Gastrocnemius medialis (tissue), 4 donors: ENCODE results near the gene DLEC1. TPM values are rescaled to one million over a fixed set of nuclear protein-coding genes. Genes with fewer than 3 reads are reported as not detected.

Experiments used
- ATAC-seq, 2 donors: fragments of 150-250 bp; one replicate each; pipeline ENCODE4 v1.9.1; 2016
- DNase-seq, 2 donors: peaks; one replicate each; pipeline ENCODE4 v3.0.0-alpha.2; 2019
- H3K27ac ChIP-seq, 4 donors: fragments of 200-600 bp; sonication (generic); 1 replicate in 1 of 4; 2 replicates in 3 of 4; pipeline ENCODE4 v1.5.1; 2016 to 2018; ENCODE audit warnings: mild to moderate bottlenecking in 2 of 4, moderate library complexity in 1 of 4
- H3K27me3 ChIP-seq, 3 donors: fragments of 200-600 bp; sonication (generic) in 2 of 3; 1 replicate in 1 of 3; 2 replicates in 2 of 3; pipeline versions ENCODE4 v1.5.1 to v1.6.0; 2016 to 2019; ENCODE audit warnings: mild to moderate bottlenecking in 1 of 3, moderate library complexity in 1 of 3
- H3K36me3 ChIP-seq, 2 donors: fragments of 200-600 bp; sonication (generic) in 1 of 2; one replicate each; pipeline ENCODE4 v1.5.1; 2017 to 2018
- H3K4me1 ChIP-seq, 2 donors: fragments of 200-600 bp; sonication (generic) in 1 of 2; one replicate each; pipeline ENCODE4 v1.5.1; 2016 to 2017; ENCODE audit warnings: mild to moderate bottlenecking in 2 of 2
- H3K4me3 ChIP-seq, 4 donors: fragments of 200-600 bp; sonication (generic) in 3 of 4; 1 replicate in 1 of 4; 2 replicates in 3 of 4; pipeline ENCODE4 v1.5.1; 2016 to 2019; ENCODE audit warnings: mild to moderate bottlenecking in 2 of 4
- H3K9me3 ChIP-seq, 3 donors: fragments of 200-600 bp; sonication (generic) in 2 of 3; 1 replicate in 1 of 3; 2 replicates in 2 of 3; pipeline ENCODE4 v1.5.1; 2016 to 2019
- POLR2A ChIP-seq, 2 donors: fragments of 450-650 bp; IDR thresholded peaks; one replicate each; pipeline ENCODE4 v1.6.1; 2017; ENCODE audit warnings: antibody characterized with exemption in 2 of 2, mild to moderate bottlenecking in 2 of 2, moderate library complexity in 2 of 2
- in situ Hi-C, 4 donors: fragments of 200-750 bp; cut with MboI; loops; one replicate each; pipeline versions ENCODE4 v1.15.0 to v1.8.0; 2017; ENCODE audit warnings: low sequenced_read_pairs in 4 of 4
- intact Hi-C: fragments of 100-400 bp; cut with DNase I; formaldehyde crosslinking; loops from one replicate; pipeline ENCODE4 v1.15.1; 2023; ENCODE audit warnings: low total_unique reads
- total RNA-seq, 4 donors: library from RNA; depleted of rRNA; stranded (reverse); fragments of >200 nt; gene quantifications; one replicate each; pipeline versions ENCODE4 v1.1.0 to v1.2.3, GENCODE V29; 2016
- TF ChIP-seq, protein P1 (sequence below), 5 experiments: fragments of 450-650 bp in 3 of 5; fragments of 200-600 bp in 2 of 5; sonication (generic) in 2 of 5; IDR thresholded peaks in 4 of 5; conservative IDR thresholded peaks in 1 of 5; 1 replicate in 4 of 5; 2 replicates in 1 of 5; pipeline ENCODE4 v1.5.1; 2016 to 2019; ENCODE audit warnings: antibody characterized with exemption in 5 of 5, mild to moderate bottlenecking in 3 of 5, moderate library complexity in 3 of 5

DLEC1 gene
- total RNA-seq, 4 donors from 2014 or later: not detected

- DNase-seq: no peak
- Histone ChIP-seq H3K27me3 (no peaks in the 10 kb centered on the region), H3K9me3 (no peaks in the 10 kb centered on the region), H3K36me3 (peaks cover 0 to 7% of the 10 kb centered on the region in 2 donors), H3K4me3 (no peak overlapping the region), H3K4me1 (no peaks in the 10 kb centered on the region), H3K27ac (no peak overlapping the region)
- no peak for ATAC-seq
- in situ Hi-C loops: no loop called here
- TF ChIP-seq POLR2A (IDR thresholded peaks at IDR 0.05): no peak
- TF ChIP-seq, protein P1, sequence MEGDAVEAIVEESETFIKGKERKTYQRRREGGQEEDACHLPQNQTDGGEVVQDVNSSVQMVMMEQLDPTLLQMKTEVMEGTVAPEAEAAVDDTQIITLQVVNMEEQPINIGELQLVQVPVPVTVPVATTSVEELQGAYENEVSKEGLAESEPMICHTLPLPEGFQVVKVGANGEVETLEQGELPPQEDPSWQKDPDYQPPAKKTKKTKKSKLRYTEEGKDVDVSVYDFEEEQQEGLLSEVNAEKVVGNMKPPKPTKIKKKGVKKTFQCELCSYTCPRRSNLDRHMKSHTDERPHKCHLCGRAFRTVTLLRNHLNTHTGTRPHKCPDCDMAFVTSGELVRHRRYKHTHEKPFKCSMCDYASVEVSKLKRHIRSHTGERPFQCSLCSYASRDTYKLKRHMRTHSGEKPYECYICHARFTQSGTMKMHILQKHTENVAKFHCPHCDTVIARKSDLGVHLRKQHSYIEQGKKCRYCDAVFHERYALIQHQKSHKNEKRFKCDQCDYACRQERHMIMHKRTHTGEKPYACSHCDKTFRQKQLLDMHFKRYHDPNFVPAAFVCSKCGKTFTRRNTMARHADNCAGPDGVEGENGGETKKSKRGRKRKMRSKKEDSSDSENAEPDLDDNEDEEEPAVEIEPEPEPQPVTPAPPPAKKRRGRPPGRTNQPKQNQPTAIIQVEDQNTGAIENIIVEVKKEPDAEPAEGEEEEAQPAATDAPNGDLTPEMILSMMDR (IDR thresholded peaks at IDR 0.05 in 4 of 5, conservative IDR thresholded peaks at IDR 0.05 in 1 of 5): no peak
- intact Hi-C loops: no loop called here
Observed at GRCh38 chr3:38005076-38006020, 33.7 kb upstream of the DLEC1 start.

- DNase-seq: no peak
- in situ Hi-C loops: no loop called here
- intact Hi-C loops: no loop called here
- H3K9me3 ChIP-seq: no peaks in the 10 kb centered on the region
- no peak for ATAC-seq
- H3K4me3 ChIP-seq: no peak overlapping the region
- TF ChIP-seq POLR2A (IDR thresholded peaks at IDR 0.05): no peak
- TF ChIP-seq, protein P1 (IDR thresholded peaks at IDR 0.05 in 4 of 5, conservative IDR thresholded peaks at IDR 0.05 in 1 of 5): no peak
- H3K4me1 ChIP-seq: no peaks in the 10 kb centered on the region
- peaks cover 0 to 7% of the 10 kb centered on the region in 2 donors for H3K36me3 ChIP-seq
- H3K27ac ChIP-seq: no peak overlapping the region
- no peaks in the 10 kb centered on the region for H3K27me3 ChIP-seq
Observed at GRCh38 chr3:38006031-38006430, 33.0 kb upstream of the DLEC1 start.

DNA sequence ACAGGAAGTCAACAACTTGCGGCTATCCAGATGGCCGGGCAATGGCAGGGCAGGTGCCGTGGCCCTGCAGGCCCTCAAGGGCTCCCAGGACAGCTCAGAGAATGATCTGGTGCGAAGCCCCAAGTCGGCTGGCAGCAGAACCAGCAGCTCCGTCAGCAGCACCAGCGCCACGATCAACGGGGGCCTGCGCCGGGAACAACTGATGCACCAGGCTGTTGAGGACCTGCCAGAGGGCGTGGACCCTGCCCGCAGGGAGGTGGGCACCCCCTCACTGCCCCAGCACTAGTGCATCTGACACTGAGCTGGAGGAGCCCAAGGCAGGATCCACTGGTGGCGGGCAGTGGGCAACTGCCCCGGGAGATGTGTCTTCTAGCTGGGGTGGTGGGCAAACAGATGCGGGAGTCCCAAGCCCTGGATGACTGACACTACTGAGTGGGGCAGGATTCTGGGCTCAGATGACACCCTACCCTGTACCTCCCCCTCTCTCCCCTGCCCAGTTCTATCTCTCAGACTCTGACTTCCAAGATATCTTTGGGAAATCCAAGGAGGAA lies 32.5 kb upstream of the DLEC1 start:
- in situ Hi-C loops: no loop called here
- no peak overlapping the region for H3K27ac ChIP-seq
- TF ChIP-seq, protein P1 (IDR thresholded peaks at IDR 0.05 in 4 of 5, conservative IDR thresholded peaks at IDR 0.05 in 1 of 5): no peak
- no peak for TF ChIP-seq POLR2A (IDR thresholded peaks at IDR 0.05)
- H3K4me1 ChIP-seq: no peaks in the 10 kb centered on the region
- no peak overlapping the region for H3K4me3 ChIP-seq
- H3K9me3 ChIP-seq: no peaks in the 10 kb centered on the region
- no peaks in the 10 kb centered on the region for H3K27me3 ChIP-seq
- intact Hi-C loops: no loop called here
- DNase-seq (no peak), ATAC-seq (no peak)
- H3K36me3 ChIP-seq: peaks cover 0 to 7% of the 10 kb centered on the region in 2 donors

DNA sequence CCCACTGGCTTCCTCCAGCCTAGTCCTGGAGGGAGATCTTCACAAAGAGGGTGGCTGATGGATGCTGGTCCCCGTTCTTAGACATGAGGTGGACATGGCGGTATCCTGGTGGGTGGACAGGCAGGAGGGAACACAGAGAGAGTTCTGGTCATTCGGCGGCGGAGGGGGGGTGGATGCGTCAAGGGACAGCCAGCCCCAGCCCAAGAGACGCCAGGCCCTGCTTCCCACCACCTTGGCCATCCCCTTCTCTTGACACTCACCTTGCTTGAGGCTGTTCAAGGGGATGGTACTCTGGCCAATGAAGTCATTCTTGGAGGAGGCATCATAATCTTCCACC lies 31.3 kb upstream of the DLEC1 start:
- in situ Hi-C loops: no loop called here
- no peak for ATAC-seq
- Histone ChIP-seq H3K27ac (no peak overlapping the region), H3K27me3 (no peaks in the 10 kb centered on the region), H3K4me1 (no peaks in the 10 kb centered on the region), H3K36me3 (peaks cover 0 to 7% of the 10 kb centered on the region in 2 donors), H3K9me3 (no peaks in the 10 kb centered on the region), H3K4me3 (no peak overlapping the region)
- TF ChIP-seq, protein P1 (IDR thresholded peaks at IDR 0.05 in 4 of 5, conservative IDR thresholded peaks at IDR 0.05 in 1 of 5): no peak
- no peak for TF ChIP-seq POLR2A (IDR thresholded peaks at IDR 0.05)
- intact Hi-C loops: no loop called here
- DNase-seq: no peak
